HepG2 (cell line): Measurements from ENCODE around the gene RBBP8NL. TPM values are rescaled to one million over a fixed set of nuclear protein-coding genes. Genes with fewer than 3 reads are reported as not detected.

Source experiments
- AGO1 ChIP-seq: fragments of 200-400 bp; formaldehyde crosslinking; IDR thresholded peaks from 2 replicates; pipeline ENCODE4 v1.6.1; 2017; ENCODE audit warnings: mild to moderate bottlenecking, low read depth, low read length, moderate library complexity; ENCODE audit not compliant: poor library complexity, severe bottlenecking
- AKAP8 ChIP-seq: sonication (generic); formaldehyde crosslinking; IDR thresholded peaks from 2 replicates; pipeline ENCODE4 v1.5.1; 2020; ENCODE audit warnings: mild to moderate bottlenecking, missing genetic modification reagents
- GLI4 ChIP-seq: sonication (generic); formaldehyde crosslinking; IDR thresholded peaks from 2 replicates; pipeline ENCODE4 v1.5.1; 2020; ENCODE audit warnings: missing genetic modification reagents, mild to moderate bottlenecking, moderate library complexity, borderline replicate concordance
- HMGA1 ChIP-seq: sonication (generic); formaldehyde crosslinking; conservative IDR thresholded peaks from 2 replicates; pipeline ENCODE4 v1.4.0; 2020; ENCODE audit warnings: missing genetic modification reagents
- HNRNPK ChIP-seq: fragments of 200-400 bp; formaldehyde crosslinking; IDR thresholded peaks from 2 replicates; pipeline ENCODE4 v1.6.1; 2018; ENCODE audit warnings: low read length, low read depth, moderate library complexity, mild to moderate bottlenecking; ENCODE audit not compliant: poor library complexity, severe bottlenecking
- IRF2 ChIP-seq: IDR thresholded peaks from 2 replicates; pipeline ENCODE4 v1.6.1; 2018; ENCODE audit warnings: missing genetic modification reagents, missing compliant biosample characterization
- ISX ChIP-seq: sonication (generic); formaldehyde crosslinking; conservative IDR thresholded peaks from 2 replicates; pipeline ENCODE4 v1.5.0; 2020; ENCODE audit warnings: missing genetic modification reagents
- KAT2B ChIP-seq: fragments of 150-350 bp; IDR thresholded peaks from 2 replicates; pipeline ENCODE4 v1.6.1; 2014; ENCODE audit warnings: low read depth, low read length, borderline replicate concordance
- KAT8 ChIP-seq: IDR thresholded peaks from 2 replicates; pipeline ENCODE4 v1.6.1; 2016; ENCODE audit warnings: missing genetic modification reagents, missing compliant biosample characterization
- PATZ1 ChIP-seq: sonication (generic); formaldehyde crosslinking; IDR thresholded peaks from 2 replicates; pipeline ENCODE4 v1.4.0; 2020; ENCODE audit warnings: missing genetic modification reagents
- PHF5A ChIP-seq: IDR thresholded peaks from one replicate; pipeline ENCODE4 v1.6.1; 2018; ENCODE audit warnings: low read depth, missing genetic modification reagents; ENCODE audit not compliant: unreplicated experiment
- SMAD1 ChIP-seq: sonication (generic); formaldehyde crosslinking; IDR thresholded peaks from 2 replicates; pipeline ENCODE4 v1.4.0; 2020; ENCODE audit warnings: missing genetic modification reagents, low read depth, mild to moderate bottlenecking, borderline replicate concordance
- SMC3 ChIP-seq: IDR thresholded peaks from 2 replicates; pipeline ENCODE4 v1.6.1; 2011; ENCODE audit warnings: low read length, improper control_type of control experiment
- SP1 ChIP-seq, 2 experiments: fragments of 450-650 bp in 1 of 2; sonication (generic) in 1 of 2; formaldehyde crosslinking in 1 of 2; IDR thresholded peaks; 2 replicates each; pipeline versions ENCODE4 v1.4.0 to v1.6.1; 2016 to 2020; ENCODE audit warnings: missing genetic modification reagents in 1 of 2
- TBX3 ChIP-seq: fragments of 450-650 bp; IDR thresholded peaks from 2 replicates; pipeline ENCODE4 v1.6.1; 2017; ENCODE audit warnings: antibody characterized with exemption, mild to moderate bottlenecking, inconsistent platforms, borderline replicate concordance
- TEF ChIP-seq: sonication (generic); formaldehyde crosslinking; IDR thresholded peaks from 2 replicates; pipeline ENCODE4 v1.5.0; 2020; ENCODE audit warnings: missing genetic modification reagents
- ZKSCAN5 ChIP-seq: sonication (generic); formaldehyde crosslinking; IDR thresholded peaks from 2 replicates; pipeline ENCODE4 v1.5.1; 2020; ENCODE audit warnings: mild to moderate bottlenecking, missing genetic modification reagents
- ZKSCAN8 ChIP-seq: IDR thresholded peaks from 2 replicates; pipeline ENCODE4 v1.6.1; 2016; ENCODE audit warnings: borderline replicate concordance, missing genetic modification reagents, missing compliant biosample characterization
- ZNF124 ChIP-seq: sonication (generic); formaldehyde crosslinking; IDR thresholded peaks from 2 replicates; pipeline ENCODE4 v1.4.0; 2020; ENCODE audit warnings: missing genetic modification reagents
- ZNF180 ChIP-seq: sonication (generic); formaldehyde crosslinking; IDR thresholded peaks from 2 replicates; pipeline ENCODE4 v1.4.0; 2020; ENCODE audit warnings: low read depth, missing genetic modification reagents, borderline replicate concordance
- ZNF20 ChIP-seq: sonication (generic); formaldehyde crosslinking; IDR thresholded peaks from 2 replicates; pipeline ENCODE4 v1.4.0; 2020; ENCODE audit warnings: mild to moderate bottlenecking, moderate library complexity, missing genetic modification reagents
- ZNF616 ChIP-seq: sonication (generic); formaldehyde crosslinking; IDR thresholded peaks from 2 replicates; pipeline ENCODE4 v1.5.0; 2020; ENCODE audit warnings: low read depth, mild to moderate bottlenecking, missing genetic modification reagents
- ZNF704 ChIP-seq: sonication (generic); formaldehyde crosslinking; IDR thresholded peaks from 2 replicates; pipeline ENCODE4 v1.8.1; 2023; ENCODE audit warnings: mild to moderate bottlenecking, inconsistent platforms, moderate library complexity, missing genetic modification reagents, borderline replicate concordance
- ZSCAN21 ChIP-seq: sonication (generic); formaldehyde crosslinking; IDR thresholded peaks from 2 replicates; pipeline ENCODE4 v1.8.0; 2022; ENCODE audit warnings: mild to moderate bottlenecking, missing genetic modification reagents, moderate library complexity, borderline replicate concordance
- polyA plus RNA-seq, 8 experiments: library from polyadenylated mRNA; depleted of rRNA in 3 of 8; stranded (reverse) in 7 of 8; unstranded in 1 of 8; fragments of >200 nt; fragmentation: Illumina TruSeq in 4 of 8; extraction: Trizol in 4 of 8; gene quantifications; 2 replicates each; pipeline versions ENCODE4 v1.2.1 to v1.2.3, GENCODE V29; 2011 to 2016; ENCODE audit warnings: low read depth in 4 of 8, missing spikeins in 1 of 8, mixed read lengths in 1 of 8; ENCODE audit not compliant: insufficient read depth in 1 of 8
- total RNA-seq, 5 experiments: library from RNA; depleted of rRNA; stranded (reverse); fragments of >200 nt; fragmentation: Illumina TruSeq; extraction: Trizol; gene quantifications; 2 replicates each; pipeline ENCODE4 v1.2.3, GENCODE V29; 2016; ENCODE audit warnings: low read depth in 1 of 5

Gene RBBP8NL
- total and polyA plus RNA-seq, 2 of the 13 experiments (the other 11 are each of a cell fraction or from before 2014, with no cell fraction given), result 0.69 to 0.86 TPM

GRCh38 chr20:62376112-62377063 is 51.0 kb downstream of the RBBP8NL start (continued):
- TF ChIP-seq ZNF704 (CRISPR knock-in tag), result no peak; the same call in 1 of the 2 replicates
- TF ChIP-seq TBX3, result no peak
- TF ChIP-seq IRF2 (CRISPR knock-in tag), result peak; percentile 47; the same call in 1 of the 2 replicates
- TF ChIP-seq ZSCAN21 (CRISPR knock-in tag), result peak; percentile 94
- peak; percentile 93 for TF ChIP-seq PHF5A (CRISPR knock-in tag)
- no peak for TF ChIP-seq ZNF180
- TF ChIP-seq HMGA1 (CRISPR knock-in tag), result no peak
- TF ChIP-seq KAT8, result peak; percentile 90
- peak; percentile 73; the same call in 1 of the 2 replicates for TF ChIP-seq SMC3
- TF ChIP-seq SMAD1 (CRISPR knock-in tag), result no peak
- 0 out of 2 replicates have a peak, but pooled peaks have one; percentile 47 for TF ChIP-seq ISX (CRISPR knock-in tag)
- TF ChIP-seq GLI4, result peak; percentile 78; the same call in 1 of the 2 replicates
- no peak for TF ChIP-seq ZNF20
- TF ChIP-seq KAT2B, result no peak
- no peak; the same call in 1 of the 2 replicates for TF ChIP-seq AKAP8 (CRISPR knock-in tag)
- TF ChIP-seq HNRNPK, result no peak
- no peak for TF ChIP-seq SP1 (IDR thresholded peaks at IDR 0.05)
- TF ChIP-seq SP1 (CRISPR knock-in tag; IDR thresholded peaks at IDR 0.05), result no peak; the same call in 1 of the 2 replicates
- TF ChIP-seq ZNF124 (CRISPR knock-in tag), result no peak
- TF ChIP-seq ZKSCAN5, result peak; percentile 10
- peak; percentile 46; the same call in 1 of the 2 replicates for TF ChIP-seq ZNF616
- TF ChIP-seq PATZ1 (CRISPR knock-in tag), result peak; percentile 95
- TF ChIP-seq ZKSCAN8 (CRISPR knock-in tag), result no peak
- 0 out of 2 replicates have a peak, but pooled peaks have one; percentile 84 for TF ChIP-seq TEF (CRISPR knock-in tag)
- TF ChIP-seq AGO1, result peak; percentile 84
